ENCODE data around the gene CMSS1. TPM values are rescaled to one million over a fixed set of nuclear protein-coding genes. Genes with fewer than 3 reads are reported as not detected.

The CMSS1 gene
- 106 TPM for polyA plus RNA-seq (2012; ENCODE audit: insufficient read length, low read depth)

GRCh38 chr3:99817437-99818240, at the start of gene CMSS1:
Gene CMSS1 (plus strand): TSS chr3:99817862.
- TF ChIP-seq, protein P1, sequence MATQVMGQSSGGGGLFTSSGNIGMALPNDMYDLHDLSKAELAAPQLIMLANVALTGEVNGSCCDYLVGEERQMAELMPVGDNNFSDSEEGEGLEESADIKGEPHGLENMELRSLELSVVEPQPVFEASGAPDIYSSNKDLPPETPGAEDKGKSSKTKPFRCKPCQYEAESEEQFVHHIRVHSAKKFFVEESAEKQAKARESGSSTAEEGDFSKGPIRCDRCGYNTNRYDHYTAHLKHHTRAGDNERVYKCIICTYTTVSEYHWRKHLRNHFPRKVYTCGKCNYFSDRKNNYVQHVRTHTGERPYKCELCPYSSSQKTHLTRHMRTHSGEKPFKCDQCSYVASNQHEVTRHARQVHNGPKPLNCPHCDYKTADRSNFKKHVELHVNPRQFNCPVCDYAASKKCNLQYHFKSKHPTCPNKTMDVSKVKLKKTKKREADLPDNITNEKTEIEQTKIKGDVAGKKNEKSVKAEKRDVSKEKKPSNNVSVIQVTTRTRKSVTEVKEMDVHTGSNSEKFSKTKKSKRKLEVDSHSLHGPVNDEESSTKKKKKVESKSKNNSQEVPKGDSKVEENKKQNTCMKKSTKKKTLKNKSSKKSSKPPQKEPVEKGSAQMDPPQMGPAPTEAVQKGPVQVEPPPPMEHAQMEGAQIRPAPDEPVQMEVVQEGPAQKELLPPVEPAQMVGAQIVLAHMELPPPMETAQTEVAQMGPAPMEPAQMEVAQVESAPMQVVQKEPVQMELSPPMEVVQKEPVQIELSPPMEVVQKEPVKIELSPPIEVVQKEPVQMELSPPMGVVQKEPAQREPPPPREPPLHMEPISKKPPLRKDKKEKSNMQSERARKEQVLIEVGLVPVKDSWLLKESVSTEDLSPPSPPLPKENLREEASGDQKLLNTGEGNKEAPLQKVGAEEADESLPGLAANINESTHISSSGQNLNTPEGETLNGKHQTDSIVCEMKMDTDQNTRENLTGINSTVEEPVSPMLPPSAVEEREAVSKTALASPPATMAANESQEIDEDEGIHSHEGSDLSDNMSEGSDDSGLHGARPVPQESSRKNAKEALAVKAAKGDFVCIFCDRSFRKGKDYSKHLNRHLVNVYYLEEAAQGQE (IDR thresholded peaks at IDR 0.05; ENCODE audit: insufficient read depth in 1 of 2, low read depth in 2 of 2, low read length in 2 of 2) = no peak
- peak; percentile 59; the same call in 1 of the 2 replicates for TF ChIP-seq TAF1 (IDR thresholded peaks at IDR 0.05; ENCODE audit: borderline replicate concordance, insufficient read depth, low read length)
- TF ChIP-seq POLR2AphosphoS5 (IDR thresholded peaks at IDR 0.05; ENCODE audit: low read depth, low read length) = peak; percentile 67
- no peak for TF ChIP-seq FOXP2 (optimal IDR thresholded peaks at IDR 0.05; ENCODE audit: borderline replicate concordance, extremely low read depth, extremely low read length, insufficient read depth)
- TF ChIP-seq SIN3A (IDR thresholded peaks at IDR 0.05; ENCODE audit: borderline replicate concordance, insufficient read depth, low read length) = peak; percentile 92; the same call in 1 of the 2 replicates

DNA sequence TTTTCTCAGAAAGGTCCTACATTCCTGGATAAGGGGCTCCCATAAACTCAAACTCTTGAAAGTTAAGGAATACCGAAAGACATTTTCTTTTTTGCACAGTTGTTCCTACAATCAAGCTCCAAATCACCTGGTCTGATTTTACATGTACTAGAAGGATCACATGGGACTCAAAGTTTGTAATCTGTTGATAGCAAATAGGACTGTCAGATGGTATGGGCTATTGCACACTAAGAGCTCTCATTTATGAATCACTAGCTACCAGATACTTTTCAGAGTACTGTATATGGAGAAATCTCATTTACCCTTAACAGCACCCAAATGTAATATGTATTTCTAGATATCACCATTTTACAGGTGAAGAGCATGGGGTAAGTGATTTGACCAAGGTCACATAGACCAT, 49.5 kb upstream of the CMSS1 start:
- TF ChIP-seq SIN3A (IDR thresholded peaks at IDR 0.05; ENCODE audit: borderline replicate concordance, insufficient read depth, low read length) = no peak
- TF ChIP-seq, protein P1 (IDR thresholded peaks at IDR 0.05; ENCODE audit: insufficient read depth in 1 of 2, low read depth in 2 of 2, low read length in 2 of 2) = no peak
- no peak for TF ChIP-seq FOXP2 (optimal IDR thresholded peaks at IDR 0.05; ENCODE audit: borderline replicate concordance, extremely low read depth, extremely low read length, insufficient read depth)
- no peak for TF ChIP-seq TAF1 (IDR thresholded peaks at IDR 0.05; ENCODE audit: borderline replicate concordance, insufficient read depth, low read length)
- no peak for TF ChIP-seq POLR2AphosphoS5 (IDR thresholded peaks at IDR 0.05; ENCODE audit: low read depth, low read length)

GRCh38 chr3:99768808-99769501, 48.7 kb upstream of the CMSS1 start:
- no peak for TF ChIP-seq TAF1 (IDR thresholded peaks at IDR 0.05; ENCODE audit: borderline replicate concordance, insufficient read depth, low read length)
- TF ChIP-seq, protein P1 (IDR thresholded peaks at IDR 0.05; ENCODE audit: insufficient read depth in 1 of 2, low read depth in 2 of 2, low read length in 2 of 2) = no peak
- TF ChIP-seq POLR2AphosphoS5 (IDR thresholded peaks at IDR 0.05; ENCODE audit: low read depth, low read length) = no peak
- TF ChIP-seq SIN3A (IDR thresholded peaks at IDR 0.05; ENCODE audit: borderline replicate concordance, insufficient read depth, low read length) = no peak
- TF ChIP-seq FOXP2 (optimal IDR thresholded peaks at IDR 0.05; ENCODE audit: borderline replicate concordance, extremely low read depth, extremely low read length, insufficient read depth) = no peak

GRCh38 chr3:99772171-99772570, 45.5 kb upstream of the CMSS1 start:
- TF ChIP-seq, protein P1 (IDR thresholded peaks at IDR 0.05; ENCODE audit: insufficient read depth in 1 of 2, low read depth in 2 of 2, low read length in 2 of 2) = no peak
- TF ChIP-seq FOXP2 (optimal IDR thresholded peaks at IDR 0.05; ENCODE audit: borderline replicate concordance, extremely low read depth, extremely low read length, insufficient read depth) (no peak), SIN3A (IDR thresholded peaks at IDR 0.05; ENCODE audit: borderline replicate concordance, insufficient read depth, low read length) (no peak), POLR2AphosphoS5 (IDR thresholded peaks at IDR 0.05; ENCODE audit: low read depth, low read length) (no peak), TAF1 (IDR thresholded peaks at IDR 0.05; ENCODE audit: borderline replicate concordance, insufficient read depth, low read length) (no peak)
